G401.6 (cell line): Measurements from ENCODE around the gene LENG1.

Experiments used
- FAIRE-seq: peaks from 2 replicates; lab custom pipeline; 2012; peaks lifted over from hg19 to GRCh38; lab: Jason Lieb, UNC

The LENG1 gene

GRCh38 chr19:54162884-54163283 lies 3.4 kb upstream of the LENG1 start:
- FAIRE-seq = no peak

DNA sequence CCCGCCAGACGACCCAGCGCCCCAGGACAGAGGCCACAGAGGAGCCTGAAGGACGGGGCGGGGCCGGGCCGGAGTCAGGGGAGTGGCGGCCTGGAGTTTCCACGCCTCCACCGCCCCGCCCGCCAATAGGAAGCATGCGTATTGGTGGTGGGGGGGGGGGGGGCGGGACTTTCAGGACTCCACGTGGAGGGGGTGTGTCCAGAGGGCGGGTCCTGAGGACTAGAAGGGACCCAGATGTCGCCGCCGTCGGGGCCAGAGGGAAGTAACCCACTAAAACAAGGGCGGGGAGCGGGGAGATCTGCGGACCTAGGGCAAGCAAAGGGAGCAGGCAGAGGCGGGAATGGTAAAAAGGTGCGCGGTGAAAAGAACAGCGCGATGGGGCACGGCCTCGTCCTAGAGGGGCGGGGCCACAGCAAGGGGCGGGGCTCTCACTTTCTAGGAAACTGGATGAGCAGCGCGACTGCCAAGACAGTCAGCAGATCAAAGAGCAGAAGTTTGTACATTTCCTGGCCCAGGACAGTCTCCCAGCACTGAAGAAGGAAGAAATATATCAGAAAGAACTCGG lies 2.8 kb upstream of the LENG1 start:
- no peak for FAIRE-seq

GRCh38 chr19:54160854-54161253 lies 1.3 kb upstream of the LENG1 start:
- no peak for FAIRE-seq

DNA sequence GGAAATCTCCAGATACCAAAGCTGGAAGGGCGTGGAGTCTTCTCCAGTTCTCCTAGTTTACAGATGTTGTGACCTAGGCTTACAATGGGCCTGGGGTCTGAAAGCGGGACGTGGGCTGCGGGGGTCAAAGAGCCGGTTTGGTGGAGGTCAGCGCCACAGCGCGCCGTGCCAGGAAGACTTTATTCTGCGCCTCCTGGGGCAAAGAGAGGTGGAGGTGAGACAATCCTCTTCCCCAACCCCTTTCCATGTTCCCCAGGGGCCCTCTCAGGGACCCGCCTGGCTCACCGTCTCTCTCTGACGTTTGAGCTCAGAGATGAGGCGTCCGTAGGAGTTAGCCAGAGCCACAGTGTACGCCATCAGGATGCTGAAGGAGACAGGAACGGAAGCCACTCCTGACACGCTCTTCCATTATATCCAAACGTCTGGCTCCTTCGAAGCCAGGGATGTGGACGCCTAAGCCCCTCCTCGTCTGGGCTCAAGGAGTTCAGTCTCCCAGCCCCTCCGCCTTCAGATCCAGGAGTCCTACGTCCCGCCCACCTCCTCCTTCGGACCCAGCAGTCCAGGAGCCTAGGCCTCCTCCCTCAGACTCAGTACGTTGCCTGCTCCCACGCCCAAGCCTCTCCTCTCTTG lies 776 bp upstream of the LENG1 start:
- FAIRE-seq = no peak

GRCh38 chr19:54158812-54159351 lies 639 bp downstream of the LENG1 start:
- FAIRE-seq = no peak

- no peak for FAIRE-seq
These were observed 2.6 kb downstream of the LENG1 start for GRCh38 chr19:54156953-54157352.

DNA sequence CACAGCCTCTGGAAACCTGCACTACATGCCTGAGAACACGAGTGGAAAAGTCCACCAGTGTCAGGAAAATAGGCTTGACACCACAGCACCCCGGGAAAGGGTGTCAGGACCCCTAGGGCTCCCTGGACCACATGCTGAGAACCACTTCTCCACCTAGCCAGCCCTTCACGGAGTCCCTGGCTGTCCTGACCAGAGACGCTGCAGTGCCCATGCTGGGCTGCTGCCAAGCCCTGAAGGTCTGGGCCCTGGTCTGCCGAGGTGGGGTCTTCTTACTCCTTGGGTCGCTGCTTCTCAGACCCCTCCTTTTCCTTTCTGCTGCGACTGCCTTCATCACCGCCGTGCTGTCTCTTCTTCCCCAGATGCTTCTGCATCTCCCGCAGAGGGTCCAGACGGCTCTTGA lies 3.0 kb downstream of the LENG1 start:
- FAIRE-seq = no peak

DNA sequence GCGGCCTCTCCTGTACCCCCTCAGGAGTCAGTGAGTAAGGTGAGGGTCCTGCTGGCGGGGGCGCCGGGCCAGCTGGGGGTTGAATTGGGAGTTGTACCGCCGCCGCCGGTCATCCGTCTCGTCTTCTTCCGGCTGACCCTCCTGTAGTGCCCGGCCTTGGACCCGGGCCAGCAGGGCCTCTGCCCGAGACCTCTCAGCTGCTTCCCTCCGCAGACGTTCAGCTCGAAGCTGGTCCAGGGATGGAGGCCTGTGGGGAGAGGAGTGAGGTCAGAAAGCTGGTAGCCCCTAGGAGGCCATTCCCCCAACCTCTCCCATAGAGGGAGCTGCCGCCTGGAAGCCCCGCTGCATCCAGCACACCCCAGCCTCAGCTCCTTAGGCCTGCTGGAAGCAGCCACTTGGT lies 3.8 kb downstream of the LENG1 start:
- no peak for FAIRE-seq

GRCh38 chr19:54154603-54155345 lies 4.7 kb downstream of the LENG1 start:
- no peak for FAIRE-seq

DNA sequence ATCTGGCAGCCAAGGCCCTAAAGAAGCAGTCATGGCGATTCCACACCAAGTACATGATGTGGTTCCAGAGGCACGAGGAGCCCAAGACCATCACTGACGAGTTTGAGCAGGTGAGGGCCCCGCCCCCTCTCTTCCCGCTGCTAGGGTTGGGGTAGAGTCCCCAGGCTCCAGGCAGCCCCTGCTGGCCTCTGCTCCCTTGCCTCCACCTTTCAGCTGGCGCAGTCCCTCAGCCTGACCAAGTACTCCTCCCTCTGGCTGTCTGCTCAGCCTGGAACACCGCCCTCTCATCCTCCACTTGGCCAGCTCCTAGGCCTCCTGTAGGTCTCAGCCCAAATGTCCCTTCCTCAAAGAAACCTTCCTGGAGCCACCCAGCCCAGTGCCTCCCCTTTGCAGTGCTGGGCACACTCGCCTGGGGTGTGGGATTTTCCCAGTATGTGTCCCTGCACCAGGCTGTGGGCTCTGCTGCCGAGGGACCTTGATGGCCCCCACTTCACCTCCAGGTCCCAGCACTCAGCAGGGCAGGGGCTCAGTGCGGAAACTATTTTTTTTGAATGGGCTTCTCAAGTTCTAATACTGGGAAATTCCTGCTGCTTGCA lies 5.7 kb downstream of the LENG1 start:
- FAIRE-seq = no peak

DNA sequence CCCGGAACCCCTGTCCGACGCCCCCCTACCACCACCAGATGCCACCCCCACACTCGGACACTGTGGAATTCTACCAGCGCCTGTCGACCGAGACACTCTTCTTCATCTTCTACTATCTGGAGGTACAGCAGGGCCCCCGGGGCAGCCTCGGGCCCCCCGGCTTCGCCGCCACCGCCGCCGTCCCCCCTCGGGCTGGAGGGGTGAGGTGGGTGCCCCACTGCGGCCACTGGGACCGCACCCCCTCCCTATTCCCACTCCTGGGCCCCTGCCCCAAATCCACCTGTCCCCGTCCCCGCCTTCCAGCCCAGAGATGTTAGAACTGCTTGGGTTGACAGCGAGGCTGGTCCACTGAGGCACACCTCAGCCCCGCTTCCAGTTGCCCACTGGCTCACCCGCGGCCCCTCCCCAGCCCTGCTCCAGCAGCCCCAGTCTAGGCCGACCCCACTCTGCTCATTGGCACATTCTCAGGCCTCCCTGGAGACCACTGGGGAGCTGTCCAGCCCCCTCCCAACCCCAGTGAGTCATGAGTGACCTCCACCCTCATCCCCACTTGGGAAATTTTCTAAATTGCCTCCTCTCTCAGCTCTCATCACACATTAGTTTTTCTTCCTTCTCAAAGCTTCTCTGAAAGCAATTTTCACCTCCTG lies 6.5 kb downstream of the LENG1 start:
- no peak for FAIRE-seq

DNA sequence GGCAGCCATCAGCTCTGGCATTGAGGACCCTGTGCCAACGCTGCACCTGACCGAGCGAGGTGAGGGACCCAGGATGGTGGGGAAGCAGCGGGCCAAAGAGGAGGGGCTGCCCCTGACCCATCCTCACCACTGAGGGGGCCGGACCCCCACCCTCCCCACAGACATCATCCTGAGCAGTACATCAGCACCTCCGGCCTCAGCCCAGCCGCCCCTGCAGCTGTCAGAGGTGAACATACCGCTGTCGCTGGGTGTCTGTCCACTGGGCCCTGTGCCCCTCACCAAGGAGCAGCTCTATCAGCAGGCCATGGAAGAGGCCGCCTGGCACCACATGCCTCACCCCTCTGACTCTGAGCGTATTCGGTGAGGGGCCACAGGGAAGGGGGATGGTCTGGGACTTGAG lies 7.3 kb downstream of the LENG1 start:
- no peak for FAIRE-seq

DNA sequence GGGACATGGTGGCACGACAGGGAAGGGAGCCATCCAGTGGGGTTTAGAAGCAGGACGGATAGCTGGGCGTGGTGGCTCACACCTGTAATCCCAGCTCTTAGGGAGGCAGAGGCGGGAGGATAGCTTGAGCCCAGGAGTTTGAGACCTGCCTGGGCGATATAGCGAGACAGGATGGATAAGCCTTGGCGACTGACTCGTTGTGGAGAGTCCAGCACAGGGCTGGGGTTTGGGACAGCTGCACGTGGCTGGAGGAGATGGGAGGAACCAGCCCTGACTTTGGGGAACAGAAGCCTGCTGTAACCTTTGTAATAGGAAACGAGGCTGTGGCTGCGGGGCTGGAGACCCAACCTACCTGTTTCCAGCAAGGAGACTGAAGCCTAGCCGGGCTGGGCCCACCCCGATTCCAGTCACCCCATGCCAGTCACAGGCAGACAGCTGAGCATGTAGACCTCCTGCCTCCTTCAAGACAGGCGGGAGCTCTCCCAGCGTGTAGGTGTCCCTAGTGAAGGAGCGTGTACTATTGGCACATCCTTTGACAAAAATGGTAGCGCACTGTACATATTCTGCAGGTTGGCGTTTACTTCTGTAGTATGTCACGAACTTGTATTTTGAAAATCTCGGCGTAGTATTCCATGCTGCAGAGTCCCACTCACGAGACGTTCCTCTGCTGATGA lies 8.0 kb downstream of the LENG1 start:
- no peak for FAIRE-seq

DNA sequence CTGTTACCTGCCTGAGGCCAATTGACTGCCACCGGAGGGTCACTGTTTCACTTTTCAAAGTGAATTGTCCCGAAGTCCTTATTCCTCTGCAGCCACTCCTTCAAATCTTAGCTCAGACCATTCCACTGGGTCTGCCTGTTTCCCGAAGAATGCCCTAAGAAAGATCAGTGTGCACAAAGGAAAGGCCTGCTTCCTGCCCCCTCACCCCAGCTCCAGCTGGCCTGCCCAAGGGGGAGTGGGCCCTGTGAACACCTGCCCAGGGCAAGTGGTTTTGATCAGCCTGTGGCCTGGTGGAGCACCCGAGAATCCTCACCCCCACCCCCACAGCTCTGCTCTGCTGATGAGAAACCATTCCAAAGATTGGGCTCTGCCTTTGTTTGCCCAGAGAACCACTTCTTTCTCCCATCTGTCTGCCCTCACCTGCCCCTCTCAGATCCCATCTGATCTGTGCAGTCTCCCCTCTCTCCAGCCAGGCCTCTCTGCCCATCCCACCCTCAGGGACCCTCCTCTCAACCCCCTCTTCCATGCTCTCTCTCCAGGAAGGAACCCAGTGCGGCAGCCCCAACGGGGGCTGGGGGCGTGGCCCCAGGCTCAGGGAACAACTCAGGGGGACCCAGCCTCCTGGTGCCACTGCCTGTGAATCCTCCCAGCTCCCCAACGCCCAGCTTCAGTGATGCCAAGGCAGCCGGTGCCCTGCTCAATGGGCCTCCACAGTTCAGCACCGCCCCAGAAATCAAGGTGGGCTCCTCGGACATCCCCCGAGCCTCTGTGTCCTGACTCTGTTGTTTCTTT lies 10.3 kb downstream of the LENG1 start:
- FAIRE-seq = no peak

GRCh38 chr19:54148158-54148557 lies 11.4 kb downstream of the LENG1 start:
- FAIRE-seq = no peak

DNA sequence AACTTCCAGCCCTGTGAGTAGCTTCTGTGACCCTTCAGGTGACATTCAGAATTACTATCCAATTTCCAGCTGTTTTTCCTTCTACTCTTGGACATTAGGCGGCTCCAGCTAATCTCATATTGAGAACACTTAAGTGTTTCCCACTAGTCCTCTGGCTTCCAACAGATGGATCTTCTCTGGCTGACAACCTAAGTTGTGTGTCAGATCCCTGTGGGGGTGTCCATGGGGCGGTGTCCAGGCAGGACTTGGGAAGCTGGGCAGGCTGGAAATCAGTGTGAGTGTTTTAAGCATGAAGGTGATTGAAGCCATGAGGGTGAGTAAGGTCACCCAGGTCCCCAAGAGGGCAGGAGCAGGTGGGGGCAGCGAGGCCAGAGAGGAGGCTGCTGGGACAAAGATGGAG lies 11.8 kb downstream of the LENG1 start:
- no peak for FAIRE-seq

DNA sequence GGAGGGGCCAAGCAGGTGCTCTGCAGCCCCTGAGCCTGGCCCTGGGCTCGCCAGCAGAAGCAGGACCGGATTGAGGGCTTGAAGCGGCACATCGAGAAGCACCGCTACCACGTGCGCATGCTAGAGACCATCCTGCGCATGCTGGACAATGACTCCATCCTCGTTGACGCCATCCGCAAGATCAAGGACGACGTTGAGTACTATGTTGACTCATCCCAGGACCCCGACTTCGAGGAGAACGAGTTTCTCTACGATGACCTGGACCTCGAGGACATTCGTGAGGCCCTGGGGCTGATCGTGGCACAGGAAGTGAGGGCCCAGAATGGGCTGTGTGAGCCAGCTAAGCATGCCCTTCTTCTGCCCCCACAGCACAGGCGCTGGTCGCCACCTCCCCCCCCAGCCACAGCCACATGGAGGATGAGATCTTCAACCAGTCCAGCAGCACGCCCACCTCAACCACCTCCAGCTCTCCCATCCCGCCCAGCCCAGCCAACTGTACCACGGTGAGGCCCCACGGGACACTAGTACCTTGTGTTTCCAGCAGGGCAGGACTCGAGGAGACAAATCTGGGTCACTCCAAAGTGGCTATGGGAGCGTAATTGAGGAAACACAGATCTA lies 13.9 kb downstream of the LENG1 start:
- no peak for FAIRE-seq

DNA sequence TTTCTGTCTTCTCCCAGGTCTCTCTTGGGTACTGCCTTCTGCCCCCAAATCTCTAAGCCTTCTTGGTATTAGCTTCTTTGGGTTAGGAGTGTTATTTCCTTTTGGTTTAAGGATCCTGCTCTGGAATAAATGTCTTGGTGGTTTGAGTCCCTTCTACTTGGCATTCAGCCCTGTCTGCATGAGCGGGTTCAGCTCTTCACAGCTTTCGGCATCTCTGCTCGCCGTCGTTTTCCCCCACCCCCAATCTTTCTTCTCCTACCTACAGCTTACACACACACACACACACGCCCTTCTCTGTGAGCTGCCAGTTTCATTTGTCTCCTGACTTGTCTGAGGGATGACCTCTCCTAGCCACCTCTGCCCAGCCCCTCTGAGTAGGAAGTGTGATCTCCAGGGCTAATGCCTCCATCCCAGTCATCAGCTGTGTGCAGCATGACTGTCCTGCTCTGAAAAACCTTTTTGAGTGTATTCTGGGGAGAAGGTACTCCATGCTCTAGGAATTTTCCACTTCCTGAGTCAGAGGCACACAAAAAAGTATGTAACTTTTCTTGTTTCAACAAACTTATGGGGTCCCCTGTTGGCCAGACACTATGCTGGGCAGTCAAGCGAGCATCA lies 17.2 kb downstream of the LENG1 start:
- FAIRE-seq = no peak

- no peak for FAIRE-seq
These were observed 18.2 kb downstream of the LENG1 start for GRCh38 chr19:54141356-54141755.

- no peak for FAIRE-seq
These were observed 20.8 kb downstream of the LENG1 start for GRCh38 chr19:54138489-54139256.
